ENCODE data around the gene FOXF2.

FOXF2 gene

DNA sequence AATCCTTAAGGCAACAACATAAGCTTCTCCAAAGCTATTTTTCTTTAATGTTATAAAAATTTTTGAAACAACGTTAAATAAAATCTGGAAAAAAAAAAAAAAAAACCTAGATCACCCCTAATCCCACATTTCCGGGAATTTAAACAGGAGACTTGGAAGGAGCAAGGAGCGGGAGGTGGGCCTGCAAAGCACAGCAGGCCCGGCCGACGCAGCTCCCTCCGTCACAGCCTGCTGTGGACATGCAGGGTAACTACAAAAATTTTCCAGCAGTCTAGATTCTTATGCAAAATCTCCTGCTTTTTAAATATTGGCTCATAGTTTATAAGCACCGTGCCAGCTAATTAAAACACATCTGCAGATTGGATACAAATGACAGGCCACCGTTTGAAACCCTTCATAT, 23.5 kb downstream of the FOXF2 start:
- H3K36me3 ChIP-seq: no peaks in the 10 kb centered on the region
- TF ChIP-seq, protein P1, sequence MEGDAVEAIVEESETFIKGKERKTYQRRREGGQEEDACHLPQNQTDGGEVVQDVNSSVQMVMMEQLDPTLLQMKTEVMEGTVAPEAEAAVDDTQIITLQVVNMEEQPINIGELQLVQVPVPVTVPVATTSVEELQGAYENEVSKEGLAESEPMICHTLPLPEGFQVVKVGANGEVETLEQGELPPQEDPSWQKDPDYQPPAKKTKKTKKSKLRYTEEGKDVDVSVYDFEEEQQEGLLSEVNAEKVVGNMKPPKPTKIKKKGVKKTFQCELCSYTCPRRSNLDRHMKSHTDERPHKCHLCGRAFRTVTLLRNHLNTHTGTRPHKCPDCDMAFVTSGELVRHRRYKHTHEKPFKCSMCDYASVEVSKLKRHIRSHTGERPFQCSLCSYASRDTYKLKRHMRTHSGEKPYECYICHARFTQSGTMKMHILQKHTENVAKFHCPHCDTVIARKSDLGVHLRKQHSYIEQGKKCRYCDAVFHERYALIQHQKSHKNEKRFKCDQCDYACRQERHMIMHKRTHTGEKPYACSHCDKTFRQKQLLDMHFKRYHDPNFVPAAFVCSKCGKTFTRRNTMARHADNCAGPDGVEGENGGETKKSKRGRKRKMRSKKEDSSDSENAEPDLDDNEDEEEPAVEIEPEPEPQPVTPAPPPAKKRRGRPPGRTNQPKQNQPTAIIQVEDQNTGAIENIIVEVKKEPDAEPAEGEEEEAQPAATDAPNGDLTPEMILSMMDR (IDR thresholded peaks at IDR 0.05): no peak
- no peak overlapping the region for H3K27ac ChIP-seq
- no peak for DNase-seq
- no peaks in the 10 kb centered on the region for H3K4me1 ChIP-seq
- no peak overlapping the region for H3K4me3 ChIP-seq
- intact Hi-C loops (cut with DNase I; ENCODE audit: low total_unique reads): no loop called here
- H3K27me3 ChIP-seq: peaks cover 0 to 37% of the 10 kb centered on the region in 2 donors
- H3K9me3 ChIP-seq: no peaks in the 10 kb centered on the region

DNA sequence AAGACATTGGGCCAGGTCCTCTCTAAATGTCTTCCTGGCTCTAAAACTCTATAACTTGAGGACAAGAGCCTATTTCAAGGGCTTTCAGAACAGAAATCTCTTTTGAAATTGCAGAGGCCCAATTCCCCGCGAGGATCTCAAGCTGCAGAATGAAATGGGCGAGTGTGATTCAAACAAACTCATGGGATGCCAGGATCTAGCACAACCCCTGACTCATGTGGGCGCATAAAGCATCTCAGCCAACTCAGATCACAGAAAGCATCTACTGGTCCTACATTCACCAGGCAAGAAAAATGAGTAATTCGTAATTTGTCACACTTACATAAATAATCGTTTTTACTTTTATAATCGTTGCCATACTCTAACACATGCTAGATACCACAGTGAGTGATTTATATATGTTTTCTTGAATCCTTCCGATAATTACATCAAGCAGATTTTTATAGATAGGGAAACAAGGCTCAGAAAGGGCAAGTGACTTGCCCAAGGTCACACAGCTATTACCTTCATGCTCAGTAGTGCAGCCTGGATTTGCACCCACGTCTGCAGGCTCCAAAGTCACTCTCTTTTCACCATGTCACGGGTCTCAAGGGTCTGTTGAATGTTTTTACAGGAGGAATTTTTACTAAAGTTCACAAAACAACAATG, 26.2 kb downstream of the FOXF2 start:
- no peaks in the 10 kb centered on the region for H3K4me1 ChIP-seq
- H3K27ac ChIP-seq: no peak overlapping the region
- TF ChIP-seq, protein P1 (IDR thresholded peaks at IDR 0.05): no peak
- H3K9me3 ChIP-seq: peaks cover 0 to 8% (median 0%) of the 10 kb centered on the region in 3 donors
- no peak overlapping the region for H3K4me3 ChIP-seq
- intact Hi-C loops (cut with DNase I; ENCODE audit: low total_unique reads): no loop called here
- peaks cover 0 to 23% of the 10 kb centered on the region in 2 donors for H3K27me3 ChIP-seq
- no peak for DNase-seq
- H3K36me3 ChIP-seq: no peaks in the 10 kb centered on the region

DNA sequence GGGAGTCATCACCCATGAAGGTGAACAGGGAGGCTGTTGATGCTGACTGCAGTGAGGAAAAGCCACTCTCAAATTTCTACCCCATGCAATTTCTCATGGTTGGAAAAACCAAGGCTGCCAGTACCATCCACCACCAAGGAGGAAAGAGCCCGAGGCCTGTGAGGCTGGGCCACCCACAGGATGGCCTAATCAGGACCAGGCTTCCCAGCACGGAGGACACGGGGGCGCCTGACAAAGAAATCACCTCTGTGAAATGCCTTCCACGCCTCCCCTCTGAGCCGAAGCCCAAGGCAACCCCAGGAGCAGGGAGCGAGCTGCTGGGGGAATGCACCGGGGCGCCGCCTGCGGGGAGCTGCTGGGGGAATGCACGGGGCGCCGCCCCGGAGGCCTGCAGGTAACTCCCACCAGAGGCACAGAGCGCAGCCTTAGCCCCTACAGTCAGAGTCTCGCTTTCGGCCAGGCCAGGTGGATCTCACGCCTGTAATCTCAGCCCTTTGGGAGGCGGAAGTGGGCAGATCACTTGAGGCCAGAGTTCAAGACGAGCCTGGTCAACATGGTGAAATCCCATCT, 26.9 kb downstream of the FOXF2 start:
- no peak for DNase-seq
- Histone ChIP-seq H3K27me3 (peaks cover 0 to 18% of the 10 kb centered on the region in 2 donors), H3K36me3 (no peaks in the 10 kb centered on the region), H3K27ac (no peak overlapping the region), H3K4me1 (no peaks in the 10 kb centered on the region), H3K9me3 (peaks cover 0 to 15% (median under 1%) of the 10 kb centered on the region in 3 donors), H3K4me3 (no peak overlapping the region)
- TF ChIP-seq, protein P1 (IDR thresholded peaks at IDR 0.05): no peak
- intact Hi-C loops (cut with DNase I; ENCODE audit: low total_unique reads): no loop called here

DNA sequence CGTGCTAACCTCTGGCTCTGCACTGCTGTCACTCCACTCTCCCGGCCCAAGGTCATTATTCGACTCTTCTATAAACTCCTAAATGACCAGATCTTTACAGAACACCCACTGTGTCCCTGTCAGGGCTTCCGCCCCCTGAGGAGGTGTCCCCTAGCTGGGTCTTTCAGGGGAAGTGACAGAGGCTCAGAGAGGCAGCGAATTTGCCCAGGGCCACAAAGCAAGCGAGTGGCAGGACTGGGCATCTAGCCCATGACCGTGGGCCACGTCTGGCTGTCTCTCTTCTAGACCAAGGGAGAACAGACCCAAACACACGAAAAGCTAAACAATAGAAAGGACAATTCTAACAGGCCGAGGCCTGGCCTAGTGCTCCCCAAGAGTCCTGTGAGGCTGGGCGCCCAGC, 27.4 kb downstream of the FOXF2 start:
- Histone ChIP-seq H3K9me3 (peaks cover 0 to 15% (median 3%) of the 10 kb centered on the region in 3 donors), H3K4me3 (no peak overlapping the region), H3K36me3 (no peaks in the 10 kb centered on the region), H3K4me1 (no peaks in the 10 kb centered on the region), H3K27me3 (peaks cover 0 to 14% of the 10 kb centered on the region in 2 donors), H3K27ac (no peak overlapping the region)
- TF ChIP-seq, protein P1 (IDR thresholded peaks at IDR 0.05): no peak
- intact Hi-C loops (cut with DNase I; ENCODE audit: low total_unique reads): no loop called here
- DNase-seq: no peak

DNA sequence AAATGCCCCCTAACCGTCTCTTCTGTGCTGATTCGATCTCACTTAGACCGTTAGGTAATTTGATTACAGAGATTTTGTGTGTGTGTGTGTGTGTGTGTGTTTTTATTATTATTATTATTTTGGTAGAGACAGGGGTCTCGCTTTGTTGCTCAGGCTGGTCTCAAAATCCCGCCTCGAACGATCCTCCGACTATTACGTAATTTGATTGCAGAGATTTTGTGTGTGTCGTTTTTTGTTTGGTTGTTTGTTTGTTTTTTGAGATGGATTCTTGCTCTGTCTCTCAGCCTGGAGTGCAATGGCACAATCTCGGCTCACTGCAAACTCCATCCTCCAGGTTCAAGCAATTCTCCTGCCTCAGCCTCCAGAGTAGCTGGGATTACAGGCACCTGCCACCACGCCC, 28.3 kb downstream of the FOXF2 start:
- Histone ChIP-seq H3K4me1 (no peaks in the 10 kb centered on the region), H3K36me3 (no peaks in the 10 kb centered on the region), H3K9me3 (peaks cover 0 to 15% (median 3%) of the 10 kb centered on the region in 3 donors), H3K27ac (no peak overlapping the region), H3K27me3 (peaks cover 0 to 14% of the 10 kb centered on the region in 2 donors), H3K4me3 (no peak overlapping the region)
- TF ChIP-seq, protein P1 (IDR thresholded peaks at IDR 0.05): no peak
- intact Hi-C loops (cut with DNase I; ENCODE audit: low total_unique reads): no loop called here
- DNase-seq: no peak
